CD4-positive, alpha-beta T cell (primary cell): ENCODE results near the gene MICAL3. TPM values are rescaled to one million over a fixed set of nuclear protein-coding genes. Genes with fewer than 3 reads are reported as not detected.

Experiments used
- ATAC-seq: fragments of 200-7000 bp; cut with Tn5 transposase; one replicate; pipeline ENCODE4 v1.10.0; 2022; ENCODE audit warnings: mild to moderate bottlenecking; ENCODE audit not compliant: poor library complexity
- CTCF ChIA-PET: fragments of 350-600 bp; sonication (Branson Sonifier 250); formaldehyde crosslinking; loops from one replicate; lab custom pipeline; 2021; ENCODE audit warnings: antibody characterized with exemption, inconsistent platforms; lab: Charles Lee
- POLR2A ChIA-PET: fragments of 350-600 bp; sonication (Branson Sonifier 250); formaldehyde crosslinking; loops from one replicate; lab custom pipeline; 2021; ENCODE audit warnings: antibody characterized with exemption, inconsistent platforms; lab: Charles Lee
- DNase-seq, 14 experiments: peaks; one replicate each; pipeline ENCODE4 v3.0.0-alpha.2; 2013 to 2020; ENCODE audit warnings: mixed read lengths in 2 of 14
- H3K27ac ChIP-seq, 2 donors: one replicate each; pipeline versions ENCODE4 v1.5.1 to v1.7.0; 2013; ENCODE audit warnings: low read length in 2 of 2, low read depth in 1 of 2, mild to moderate bottlenecking in 1 of 2
- H3K27me3 ChIP-seq, 2 experiments: 1 replicate in 1 of 2; 2 replicates in 1 of 2; pipeline versions ENCODE4 v1.6.1 to v1.7.0; 2013; ENCODE audit warnings: low read length in 2 of 2, control low read depth in 1 of 2, mild to moderate bottlenecking in 1 of 2, moderate library complexity in 1 of 2; ENCODE audit not compliant: insufficient read depth in 2 of 2, control insufficient read depth in 1 of 2
- H3K36me3 ChIP-seq: one replicate; pipeline ENCODE4 v1.6.1; 2013; ENCODE audit warnings: low read length, control low read depth; ENCODE audit not compliant: insufficient read depth
- H3K4me1 ChIP-seq: one replicate; pipeline ENCODE4 v1.6.1; 2013; ENCODE audit warnings: low read length, control low read depth; ENCODE audit not compliant: insufficient read depth
- H3K4me3 ChIP-seq: one replicate; pipeline ENCODE4 v1.5.1; 2013; ENCODE audit warnings: mild to moderate bottlenecking, low read length, moderate library complexity
- H3K9me3 ChIP-seq, 2 experiments: 1 replicate in 1 of 2; 2 replicates in 1 of 2; pipeline versions ENCODE4 v1.6.1 to v1.7.0; 2013; ENCODE audit warnings: low read length in 2 of 2, mild to moderate bottlenecking in 2 of 2, control low read depth in 1 of 2, moderate library complexity in 1 of 2; ENCODE audit not compliant: control insufficient read depth in 1 of 2, insufficient read depth in 1 of 2
- H3K27ac Mint-ChIP-seq: one replicate; pipeline ENCODE4 v1.8.0; 2020; ENCODE audit warnings: mixed read lengths
- H3K27me3 Mint-ChIP-seq: one replicate; pipeline ENCODE4 v1.8.0; 2021; ENCODE audit warnings: mixed read lengths
- H3K36me3 Mint-ChIP-seq: one replicate; pipeline ENCODE4 v1.8.0; 2021; ENCODE audit warnings: low read depth, mixed read lengths
- H3K4me1 Mint-ChIP-seq: one replicate; pipeline ENCODE4 v1.8.0; 2021; ENCODE audit warnings: low read depth, mixed read lengths
- H3K4me3 Mint-ChIP-seq: one replicate; pipeline ENCODE4 v1.8.0; 2020; ENCODE audit warnings: mild to moderate bottlenecking, mixed read lengths
- H3K9me3 Mint-ChIP-seq: one replicate; pipeline ENCODE4 v1.8.0; 2020; ENCODE audit warnings: mixed read lengths
- intact Hi-C, 2 experiments: fragments of 100-400 bp; cut with DNase I in 1 of 2; cut with micrococcal nuclease in 1 of 2; formaldehyde crosslinking; loops; one replicate each; pipeline versions ENCODE4 v1.15.1 to v1.9.0; 2023 to 2025; cut with DNase I, micrococcal nuclease
- total RNA-seq, 174 experiments: library from RNA in 2 of 174; stranded (reverse) in 2 of 174; gene quantifications; one replicate each; pipeline ENCODE4 v1.2.3 and lab custom pipeline; 2021 to 2026
- TF ChIP-seq, protein P1 (sequence below): fragments of 200-600 bp; IDR thresholded peaks from one replicate; pipeline ENCODE4 v1.8.0; 2022; ENCODE audit warnings: antibody characterized with exemption, mild to moderate bottlenecking

MICAL3 gene
- total RNA-seq, 2 experiments from 2014 or later, result 9.4 to 9.9 TPM

DNA sequence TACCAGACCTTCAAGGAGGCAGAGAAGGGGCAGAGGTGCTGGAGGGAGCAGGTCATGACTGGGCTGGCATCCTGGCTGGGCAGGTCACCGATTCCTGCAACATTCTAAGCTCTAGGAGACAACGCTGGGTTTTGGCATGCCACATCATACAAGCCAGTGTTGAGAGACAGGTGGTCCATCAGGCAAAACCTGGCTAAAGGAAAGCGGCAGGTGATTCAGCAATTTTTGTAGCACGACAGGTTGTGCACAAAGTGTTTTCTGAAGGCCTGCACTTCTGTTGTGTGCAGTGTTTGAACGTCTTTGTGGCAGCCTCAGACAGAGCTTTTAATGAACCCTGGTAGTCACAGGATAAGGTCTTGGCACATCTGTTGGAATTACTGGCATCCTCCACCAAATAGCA lies 180.2 kb downstream of the MICAL3 start:
- Mint-ChIP-seq H3K4me3 (no peak overlapping the region), H3K9me3 (no peaks in the 10 kb centered on the region), H3K27ac (no peak overlapping the region), H3K36me3 (no peaks in the 10 kb centered on the region), H3K4me1 (no peaks in the 10 kb centered on the region), H3K27me3 (no peaks in the 10 kb centered on the region)
- POLR2A ChIA-PET, result no interaction called here
- intact Hi-C loops, result no loop called here
- Histone ChIP-seq H3K9me3 (no peaks in the 10 kb centered on the region), H3K27ac (no peak overlapping the region), H3K4me3 (no peak overlapping the region), H3K36me3 (peaks cover 2% of the 10 kb centered on the region), H3K4me1 (peaks cover 18% of the 10 kb centered on the region), H3K27me3 (no peaks in the 10 kb centered on the region)
- DNase-seq (no peak), ATAC-seq (no peak)
- TF ChIP-seq, protein P1, sequence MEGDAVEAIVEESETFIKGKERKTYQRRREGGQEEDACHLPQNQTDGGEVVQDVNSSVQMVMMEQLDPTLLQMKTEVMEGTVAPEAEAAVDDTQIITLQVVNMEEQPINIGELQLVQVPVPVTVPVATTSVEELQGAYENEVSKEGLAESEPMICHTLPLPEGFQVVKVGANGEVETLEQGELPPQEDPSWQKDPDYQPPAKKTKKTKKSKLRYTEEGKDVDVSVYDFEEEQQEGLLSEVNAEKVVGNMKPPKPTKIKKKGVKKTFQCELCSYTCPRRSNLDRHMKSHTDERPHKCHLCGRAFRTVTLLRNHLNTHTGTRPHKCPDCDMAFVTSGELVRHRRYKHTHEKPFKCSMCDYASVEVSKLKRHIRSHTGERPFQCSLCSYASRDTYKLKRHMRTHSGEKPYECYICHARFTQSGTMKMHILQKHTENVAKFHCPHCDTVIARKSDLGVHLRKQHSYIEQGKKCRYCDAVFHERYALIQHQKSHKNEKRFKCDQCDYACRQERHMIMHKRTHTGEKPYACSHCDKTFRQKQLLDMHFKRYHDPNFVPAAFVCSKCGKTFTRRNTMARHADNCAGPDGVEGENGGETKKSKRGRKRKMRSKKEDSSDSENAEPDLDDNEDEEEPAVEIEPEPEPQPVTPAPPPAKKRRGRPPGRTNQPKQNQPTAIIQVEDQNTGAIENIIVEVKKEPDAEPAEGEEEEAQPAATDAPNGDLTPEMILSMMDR, result no peak
- CTCF ChIA-PET, result no interaction called here

GRCh38 chr22:17842386-17842785 lies 182.0 kb downstream of the MICAL3 start:
- intact Hi-C loops, result no loop called here
- POLR2A ChIA-PET, result interaction anchor here (1.1 kb wide), 1 partner anchor 235 kb away, joined by 3 read pairs; the partner anchor contains the start of gene PEX26
- H3K27me3 ChIP-seq, result no peaks in the 10 kb centered on the region
- peaks cover 6% of the 10 kb centered on the region for H3K36me3 ChIP-seq
- Mint-ChIP-seq H3K36me3 (no peaks in the 10 kb centered on the region), H3K27me3 (no peaks in the 10 kb centered on the region), H3K27ac (peak overlapping the region; percentile 49), H3K4me1 (no peaks in the 10 kb centered on the region), H3K4me3 (peak overlapping the region; percentile 15), H3K9me3 (no peaks in the 10 kb centered on the region)
- DNase-seq (peak; percentile 5 to 73 (median 30)), ATAC-seq (peak; percentile 77)
- CTCF ChIA-PET, result no interaction called here
- peak overlapping the region; percentile 47 for H3K4me3 ChIP-seq
- no peaks in the 10 kb centered on the region for H3K9me3 ChIP-seq
- TF ChIP-seq, protein P1, result no peak
- H3K4me1 ChIP-seq, result peaks cover 18% of the 10 kb centered on the region
- H3K27ac ChIP-seq, result peak overlapping the region in 1 of 2 donors; percentile 34

DNA sequence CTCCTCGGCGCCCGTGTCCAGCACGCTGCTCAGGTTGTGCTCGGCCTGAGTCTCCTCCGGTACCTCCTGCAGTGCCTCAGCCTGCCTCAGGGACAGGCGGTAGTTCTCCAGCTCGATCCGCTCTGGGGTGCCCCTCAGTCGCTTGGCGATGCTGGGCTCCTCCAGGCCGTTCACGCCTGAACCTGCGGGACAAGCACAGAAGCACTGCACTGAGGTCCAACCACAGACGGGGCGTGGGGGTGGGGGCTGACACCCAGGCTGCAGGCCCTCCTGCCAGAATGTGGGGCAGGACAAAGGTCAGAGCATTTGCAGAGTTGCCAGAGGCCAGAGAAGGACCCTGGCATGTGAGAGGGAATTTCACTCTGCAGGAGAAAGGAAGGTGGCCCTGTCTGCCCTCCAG lies 182.5 kb downstream of the MICAL3 start:
- Histone ChIP-seq H3K4me3 (peak overlapping the region; percentile 47), H3K9me3 (no peaks in the 10 kb centered on the region), H3K4me1 (peaks cover 18% of the 10 kb centered on the region), H3K27me3 (no peaks in the 10 kb centered on the region), H3K36me3 (peaks cover 6% of the 10 kb centered on the region), H3K27ac (peak overlapping the region in 1 of 2 donors; percentile 34)
- intact Hi-C loops, result no loop called here
- no peak overlapping the region for H3K4me3 Mint-ChIP-seq
- no peak for DNase-seq
- H3K4me1 Mint-ChIP-seq, result no peaks in the 10 kb centered on the region
- ChIA-PET POLR2A (interaction anchor here (1.1 kb wide), 1 partner anchor 236 kb away, joined by 3 read pairs; the partner anchor contains the start of gene PEX26), CTCF (no interaction called here)
- H3K9me3 Mint-ChIP-seq, result no peaks in the 10 kb centered on the region
- H3K27ac Mint-ChIP-seq, result no peak overlapping the region
- TF ChIP-seq, protein P1, result no peak
- no peaks in the 10 kb centered on the region for H3K27me3 Mint-ChIP-seq
- no peaks in the 10 kb centered on the region for H3K36me3 Mint-ChIP-seq
- ATAC-seq, result no peak
